Mammary microvascular endothelial cell (primary cell): Measurements from ENCODE around the gene TINAG. TPM values are rescaled to one million over a fixed set of nuclear protein-coding genes. Genes with fewer than 3 reads are reported as not detected.

Experiments
- total RNA-seq: library from RNA; depleted of rRNA; stranded (reverse); fragments of >200 nt; gene quantifications from 2 replicates; pipeline ENCODE4 v1.2.3, GENCODE V29; 2015

TINAG gene, protein sequence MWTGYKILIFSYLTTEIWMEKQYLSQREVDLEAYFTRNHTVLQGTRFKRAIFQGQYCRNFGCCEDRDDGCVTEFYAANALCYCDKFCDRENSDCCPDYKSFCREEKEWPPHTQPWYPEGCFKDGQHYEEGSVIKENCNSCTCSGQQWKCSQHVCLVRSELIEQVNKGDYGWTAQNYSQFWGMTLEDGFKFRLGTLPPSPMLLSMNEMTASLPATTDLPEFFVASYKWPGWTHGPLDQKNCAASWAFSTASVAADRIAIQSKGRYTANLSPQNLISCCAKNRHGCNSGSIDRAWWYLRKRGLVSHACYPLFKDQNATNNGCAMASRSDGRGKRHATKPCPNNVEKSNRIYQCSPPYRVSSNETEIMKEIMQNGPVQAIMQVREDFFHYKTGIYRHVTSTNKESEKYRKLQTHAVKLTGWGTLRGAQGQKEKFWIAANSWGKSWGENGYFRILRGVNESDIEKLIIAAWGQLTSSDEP
- not detected in 2 replicates for total RNA-seq

GRCh38 chr6:54308289-54308985 is at the start of gene TINAG:
Gene TINAG (plus strand): TSS chr6:54308441. CDS start chr6:54308551, 110 bp downstream.

Other genes with a start within 250 kb of the TINAG start
- gene MLIP, start 197.0 kb upstream of the TINAG start, total RNA-seq = 6.0 and 6.1 TPM in 2 replicates